H9 (cell line): Measurements from ENCODE around the gene PKP1. TPM values are rescaled to one million over a fixed set of nuclear protein-coding genes. Genes with fewer than 3 reads are reported as not detected.

ENCODE experiments used
- DNase-seq: peaks from one replicate; pipeline ENCODE4 v3.0.0-alpha.2; 2017
- H2AFZ ChIP-seq: one replicate; pipeline ENCODE4 v1.6.1; 2013; ENCODE audit warnings: mild to moderate bottlenecking, low read length, control low read depth, moderate library complexity
- H2AK5ac ChIP-seq: 2 replicates; pipeline ENCODE4 v1.6.1; 2013; ENCODE audit warnings: low read length, control low read depth, mixed read lengths; ENCODE audit not compliant: insufficient read length
- H2BK120ac ChIP-seq: one replicate; pipeline ENCODE4 v1.6.1; 2013; ENCODE audit warnings: low read depth, mild to moderate bottlenecking, low read length, control low read depth, inconsistent platforms; ENCODE audit not compliant: poor library complexity, severe bottlenecking
- H2BK12ac ChIP-seq: 2 replicates; pipeline ENCODE4 v1.6.1; 2013; ENCODE audit warnings: low read length, control low read depth, mixed read lengths, low read depth; ENCODE audit not compliant: insufficient read length
- H2BK15ac ChIP-seq: 2 replicates; pipeline ENCODE4 v1.6.1; 2013; ENCODE audit warnings: low read depth, low read length, control low read depth
- H2BK20ac ChIP-seq: one replicate; pipeline ENCODE4 v1.6.1; 2013; ENCODE audit warnings: low read depth, mild to moderate bottlenecking, low read length, control low read depth, inconsistent platforms; ENCODE audit not compliant: poor library complexity, severe bottlenecking
- H2BK5ac ChIP-seq: 2 replicates; pipeline ENCODE4 v1.6.1; 2013; ENCODE audit warnings: low read length, control low read depth, mixed read lengths; ENCODE audit not compliant: insufficient read length
- H3K14ac ChIP-seq: 2 replicates; pipeline ENCODE4 v1.6.1; 2013; ENCODE audit warnings: low read length, control low read depth; ENCODE audit not compliant: insufficient read depth
- H3K18ac ChIP-seq: 2 replicates; pipeline ENCODE4 v1.6.1; 2013; ENCODE audit warnings: low read depth, mild to moderate bottlenecking, mixed read lengths, low read length, control low read depth; ENCODE audit not compliant: insufficient read length
- H3K23ac ChIP-seq: 2 replicates; pipeline ENCODE4 v1.6.1; 2013; ENCODE audit warnings: low read length, control low read depth, mixed read lengths, low read depth; ENCODE audit not compliant: insufficient read length
- H3K23me2 ChIP-seq: 2 replicates; pipeline ENCODE4 v1.6.1; 2013; ENCODE audit warnings: low read depth, mild to moderate bottlenecking, mixed read lengths, low read length, control low read depth; ENCODE audit not compliant: insufficient read length, poor library complexity, severe bottlenecking
- H3K27ac ChIP-seq: 2 replicates; pipeline ENCODE4 v1.5.1; 2013; ENCODE audit warnings: low read length, control low read depth, mixed read lengths, low read depth; ENCODE audit not compliant: insufficient read length
- H3K27me3 ChIP-seq: 2 replicates; pipeline ENCODE4 v1.6.1; 2013; ENCODE audit warnings: low read length, control low read depth, inconsistent platforms; ENCODE audit not compliant: insufficient read depth
- H3K4ac ChIP-seq: 2 replicates; pipeline ENCODE4 v1.6.1; 2013; ENCODE audit warnings: low read depth, mild to moderate bottlenecking, control low read depth, inconsistent platforms, low read length, moderate library complexity
- H3K4me1 ChIP-seq: 2 replicates; pipeline ENCODE4 v1.6.1; 2013; ENCODE audit warnings: low read length, control low read depth, inconsistent platforms; ENCODE audit not compliant: insufficient read depth
- H3K4me2 ChIP-seq: 2 replicates; pipeline ENCODE4 v1.6.1; 2013; ENCODE audit warnings: low read length, control low read depth, mixed read lengths; ENCODE audit not compliant: insufficient read length, insufficient read depth
- H3K56ac ChIP-seq: 2 replicates; pipeline ENCODE4 v1.6.1; 2013; ENCODE audit warnings: low read depth, mild to moderate bottlenecking, mixed read lengths, low read length, control low read depth; ENCODE audit not compliant: insufficient read length
- H3K79me1 ChIP-seq: 2 replicates; pipeline ENCODE4 v1.6.1; 2013; ENCODE audit warnings: low read depth, mild to moderate bottlenecking, moderate library complexity, low read length, control low read depth, inconsistent platforms; ENCODE audit not compliant: insufficient read depth, poor library complexity, severe bottlenecking
- H3K79me2 ChIP-seq: 2 replicates; pipeline ENCODE4 v1.6.1; 2013; ENCODE audit warnings: low read length, control low read depth, inconsistent platforms; ENCODE audit not compliant: insufficient read depth
- H3K9ac ChIP-seq: 2 replicates; pipeline ENCODE4 v1.6.1; 2013; ENCODE audit warnings: low read length, control low read depth, mixed read lengths; ENCODE audit not compliant: insufficient read length; ENCODE audit errors: extremely low read depth
- H3K9me3 ChIP-seq: one replicate; pipeline ENCODE4 v1.6.1; 2013; ENCODE audit warnings: low read depth, low read length, inconsistent platforms; ENCODE audit not compliant: control insufficient read depth
- H3T11ph ChIP-seq: one replicate; pipeline ENCODE4 v1.6.1; 2013; ENCODE audit warnings: mild to moderate bottlenecking, low read length, control low read depth, inconsistent platforms
- H4K20me1 ChIP-seq: one replicate; pipeline ENCODE4 v1.6.1; 2013; ENCODE audit not compliant: control insufficient read depth, insufficient read length, insufficient read depth
- H4K5ac ChIP-seq: 2 replicates; pipeline ENCODE4 v1.6.1; 2013; ENCODE audit warnings: low read depth, mild to moderate bottlenecking, mixed read lengths, low read length, control low read depth; ENCODE audit not compliant: insufficient read length
- H4K8ac ChIP-seq: replicated peaks from 2 replicates; pipeline ENCODE4 v1.6.1; 2013; ENCODE audit warnings: low read length, control low read depth, mixed read lengths, low read depth; ENCODE audit not compliant: insufficient read length
- H4K91ac ChIP-seq: 2 replicates; pipeline ENCODE4 v1.6.1; 2013; ENCODE audit warnings: low read depth, mild to moderate bottlenecking, moderate library complexity, mixed read lengths, low read length, control low read depth; ENCODE audit not compliant: insufficient read length
- H3K27ac Mint-ChIP-seq, 3 experiments: 2 replicates in 2 of 3; 3 replicates in 1 of 3; pipeline ENCODE4 v1.8.0; 2020 to 2021; ENCODE audit warnings: mixed read lengths in 3 of 3, mild to moderate bottlenecking in 1 of 3, moderate library complexity in 1 of 3
- H3K27me3 Mint-ChIP-seq: 2 replicates; pipeline ENCODE4 v1.8.0; 2021; ENCODE audit warnings: low read depth, mild to moderate bottlenecking, moderate library complexity, mixed read lengths
- H3K36me3 Mint-ChIP-seq, 3 experiments: 2 replicates in 2 of 3; 3 replicates in 1 of 3; pipeline ENCODE4 v1.8.0; 2020 to 2021; ENCODE audit warnings: low read depth in 3 of 3, mixed read lengths in 3 of 3; ENCODE audit not compliant: insufficient read depth in 1 of 3
- H3K4me1 Mint-ChIP-seq, 2 experiments: 2 replicates each; pipeline ENCODE4 v1.8.0; 2020; ENCODE audit warnings: mixed read lengths in 2 of 2
- H3K4me3 Mint-ChIP-seq, 2 experiments: 2 replicates in 1 of 2; 3 replicates in 1 of 2; pipeline ENCODE4 v1.8.0; 2020 to 2021; ENCODE audit warnings: mild to moderate bottlenecking in 2 of 2, mixed read lengths in 2 of 2, moderate library complexity in 1 of 2
- H3K9me3 Mint-ChIP-seq, 2 experiments: 2 replicates in 1 of 2; 3 replicates in 1 of 2; pipeline ENCODE4 v1.8.0; 2020; ENCODE audit warnings: mild to moderate bottlenecking in 2 of 2, mixed read lengths in 2 of 2, moderate library complexity in 1 of 2
- CTCF ChIP-seq: fragments of 200-600 bp; sonication (generic); conservative IDR thresholded peaks from 3 replicates; pipeline ENCODE4 v1.8.0; 2021; ENCODE audit warnings: antibody characterized with exemption, mild to moderate bottlenecking
- WGBS: extraction: QIAGEN DNeasy Blood & Tissue Kit; methylation state at CpG from one replicate; pipeline ENCODE4 v1.1.7; 2013; ENCODE audit warnings: missing lambda C conversion rate, low lambda C conversion rate, mixed read lengths; ENCODE audit not compliant: insufficient read length; ENCODE audit errors: extremely low coverage; 5-methylcytosine and 5-hydroxymethylcytosine counted together
- total RNA-seq: library from RNA; stranded (reverse); gene quantifications from 2 replicates; pipeline ENCODE4 v1.2.1, GENCODE V29; 2021

PKP1 gene
- total RNA-seq, 1 experiment from 2014 or later, result 0.09 TPM

GRCh38 chr1:201296352-201296751, 13.0 kb downstream of the PKP1 start:
- H2AFZ ChIP-seq, result no peak overlapping the region
- H4K8ac ChIP-seq, result no peak overlapping the region
- H2BK15ac ChIP-seq, result no peak overlapping the region
- H3K9me3 Mint-ChIP-seq, result no peaks in the 10 kb centered on the region
- H3K9me3 ChIP-seq, result no peaks in the 10 kb centered on the region
- no peak overlapping the region for H3K56ac ChIP-seq
- H3K27ac Mint-ChIP-seq, result no peak overlapping the region
- H3K36me3 Mint-ChIP-seq, result no peaks in the 10 kb centered on the region
- H3K79me2 ChIP-seq, result no peaks in the 10 kb centered on the region
- no peak overlapping the region for H3T11ph ChIP-seq
- no peaks in the 10 kb centered on the region for H3K23me2 ChIP-seq
- TF ChIP-seq CTCF, result no peak
- H3K27ac ChIP-seq, result no peak overlapping the region
- no peaks in the 10 kb centered on the region for H3K27me3 ChIP-seq
- no peak overlapping the region for H2BK5ac ChIP-seq
- no peak overlapping the region for H3K18ac ChIP-seq
- H3K27me3 Mint-ChIP-seq, result peaks cover 8% of the 10 kb centered on the region
- no peak overlapping the region for H4K91ac ChIP-seq
- no peak overlapping the region for H4K5ac ChIP-seq
- no peak overlapping the region for H3K23ac ChIP-seq
- no peaks in the 10 kb centered on the region for H3K4me1 ChIP-seq
- no peak overlapping the region for H3K4ac ChIP-seq
- peaks cover 14 to 22% of the 10 kb centered on the region in 2 experiments for H3K4me1 Mint-ChIP-seq
- no peak for DNase-seq
- H2BK20ac ChIP-seq, result no peak overlapping the region
- no peaks in the 10 kb centered on the region for H3K79me1 ChIP-seq
- no peak overlapping the region for H2BK12ac ChIP-seq
- H2BK120ac ChIP-seq, result no peak overlapping the region
- H2AK5ac ChIP-seq, result no peak overlapping the region
- H3K4me2 ChIP-seq, result no peak overlapping the region
- H3K4me3 Mint-ChIP-seq, result no peak overlapping the region
- H3K14ac ChIP-seq, result no peak overlapping the region
- H3K9ac ChIP-seq, result no peak overlapping the region
- H4K20me1 ChIP-seq, result no peaks in the 10 kb centered on the region
- no CpG with 5 or more reads among the region's 4 CpGs for WGBS
